B cell (primary cell): Measurements from ENCODE around the gene ENOX1.

Experiments used
- EZH2 ChIP-seq: IDR thresholded peaks from 2 replicates; pipeline ENCODE4 v1.6.1; 2012; ENCODE audit warnings: borderline replicate concordance, low read depth, mild to moderate bottlenecking, moderate library complexity, low read length; ENCODE audit not compliant: insufficient read depth, poor library complexity, severe bottlenecking
- TF ChIP-seq, protein P1 (sequence below): fragments of 200-600 bp; IDR thresholded peaks from one replicate; pipeline ENCODE4 v1.8.0; 2022; ENCODE audit warnings: antibody characterized with exemption, mild to moderate bottlenecking

GRCh38 chr13:43196750-43197370 is 589.9 kb downstream of the ENOX1 start:
- TF ChIP-seq, protein P1, sequence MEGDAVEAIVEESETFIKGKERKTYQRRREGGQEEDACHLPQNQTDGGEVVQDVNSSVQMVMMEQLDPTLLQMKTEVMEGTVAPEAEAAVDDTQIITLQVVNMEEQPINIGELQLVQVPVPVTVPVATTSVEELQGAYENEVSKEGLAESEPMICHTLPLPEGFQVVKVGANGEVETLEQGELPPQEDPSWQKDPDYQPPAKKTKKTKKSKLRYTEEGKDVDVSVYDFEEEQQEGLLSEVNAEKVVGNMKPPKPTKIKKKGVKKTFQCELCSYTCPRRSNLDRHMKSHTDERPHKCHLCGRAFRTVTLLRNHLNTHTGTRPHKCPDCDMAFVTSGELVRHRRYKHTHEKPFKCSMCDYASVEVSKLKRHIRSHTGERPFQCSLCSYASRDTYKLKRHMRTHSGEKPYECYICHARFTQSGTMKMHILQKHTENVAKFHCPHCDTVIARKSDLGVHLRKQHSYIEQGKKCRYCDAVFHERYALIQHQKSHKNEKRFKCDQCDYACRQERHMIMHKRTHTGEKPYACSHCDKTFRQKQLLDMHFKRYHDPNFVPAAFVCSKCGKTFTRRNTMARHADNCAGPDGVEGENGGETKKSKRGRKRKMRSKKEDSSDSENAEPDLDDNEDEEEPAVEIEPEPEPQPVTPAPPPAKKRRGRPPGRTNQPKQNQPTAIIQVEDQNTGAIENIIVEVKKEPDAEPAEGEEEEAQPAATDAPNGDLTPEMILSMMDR: no peak
- no peak for TF ChIP-seq EZH2
